GM12892 (cell line): ENCODE measurements around the gene LRRC3.

Experiments
- POLR2A ChIP-seq: IDR thresholded peaks from 2 replicates; pipeline ENCODE4 v1.6.1; 2011; ENCODE audit warnings: low read depth, low read length, control low read depth
- POLR2AphosphoS5 ChIP-seq: IDR thresholded peaks from 2 replicates; pipeline ENCODE4 v1.6.1; 2011; ENCODE audit warnings: low read depth, low read length, control low read depth
- TAF1 ChIP-seq: IDR thresholded peaks from 2 replicates; pipeline ENCODE4 v1.6.1; 2011; ENCODE audit warnings: low read depth, mild to moderate bottlenecking, control low read depth, low read length, borderline replicate concordance

DNA sequence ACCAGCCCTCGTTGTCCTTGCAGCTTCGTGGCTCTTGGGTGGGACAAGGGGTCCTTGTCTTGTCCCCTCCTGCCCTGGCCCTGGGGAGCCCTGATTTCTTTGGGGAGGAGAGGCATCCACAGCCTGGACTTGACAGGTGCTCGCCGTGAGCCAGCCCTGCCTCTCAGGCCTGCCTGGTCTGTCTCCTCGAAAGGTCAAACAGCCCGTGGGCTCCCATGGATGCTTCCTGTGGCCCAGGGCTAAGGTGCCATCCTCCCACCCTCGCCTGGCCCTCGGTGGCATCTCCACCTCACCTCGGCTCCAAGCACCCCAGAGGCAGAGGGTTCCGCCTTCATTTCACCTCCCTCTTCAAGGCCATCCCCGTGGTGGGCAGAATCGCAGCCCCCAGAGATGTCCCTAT, 9.0 kb downstream of the LRRC3 start:
- no peak for TF ChIP-seq POLR2AphosphoS5
- TF ChIP-seq POLR2A = no peak
- no peak for TF ChIP-seq TAF1
